GM12878 (cell line): ENCODE results near the gene PADI1. TPM values are rescaled to one million over a fixed set of nuclear protein-coding genes. Genes with fewer than 3 reads are reported as not detected.

Source experiments
- BACH1 ChIP-seq: fragments of 450-650 bp; IDR thresholded peaks from 2 replicates; pipeline ENCODE4 v1.6.1; 2017; ENCODE audit warnings: mild to moderate bottlenecking, borderline replicate concordance
- BCL11A ChIP-seq: IDR thresholded peaks from 2 replicates; pipeline ENCODE4 v1.6.1; 2011; ENCODE audit warnings: low read depth, low read length
- CEBPZ ChIP-seq: fragments of 150-350 bp; IDR thresholded peaks from 2 replicates; pipeline ENCODE4 v1.6.1; 2016; ENCODE audit warnings: low read depth, low read length
- CREM ChIP-seq: IDR thresholded peaks from 2 replicates; pipeline ENCODE4 v1.6.1; 2014; ENCODE audit warnings: antibody characterized with exemption, low read depth
- CTCF ChIP-seq, 3 experiments: IDR thresholded peaks in 2 of 3; conservative IDR thresholded peaks in 1 of 3; 2 replicates each; pipeline ENCODE4 v1.5.1; 2011; ENCODE audit warnings: low read depth in 3 of 3, low read length in 3 of 3, mild to moderate bottlenecking in 3 of 3, control low read depth in 2 of 3, moderate library complexity in 2 of 3, inconsistent platforms in 1 of 3, mixed read lengths in 1 of 3; ENCODE audit not compliant: control insufficient read depth in 2 of 3, insufficient read depth in 1 of 3; ENCODE audit errors: extremely low read depth in 1 of 3
- HSF1 ChIP-seq: fragments of 150-350 bp; IDR thresholded peaks from 2 replicates; pipeline ENCODE4 v1.6.1; 2014; ENCODE audit warnings: mild to moderate bottlenecking, low read depth, low read length
- MEF2A ChIP-seq: IDR thresholded peaks from 2 replicates; pipeline ENCODE4 v1.6.1; 2011; ENCODE audit warnings: low read depth, mild to moderate bottlenecking, low read length, moderate library complexity; ENCODE audit not compliant: insufficient read depth
- MLLT1 ChIP-seq: fragments of 450-650 bp; IDR thresholded peaks from 2 replicates; pipeline ENCODE4 v1.6.1; 2016; ENCODE audit warnings: mild to moderate bottlenecking
- MTA2 ChIP-seq: fragments of 450-650 bp; IDR thresholded peaks from 2 replicates; pipeline ENCODE4 v1.6.1; 2016; ENCODE audit warnings: low read depth, mild to moderate bottlenecking, moderate library complexity
- POLR2AphosphoS5 ChIP-seq: IDR thresholded peaks from 2 replicates; pipeline ENCODE4 v1.6.1; 2011; ENCODE audit warnings: mild to moderate bottlenecking, low read length, inconsistent platforms
- RAD21 ChIP-seq: IDR thresholded peaks from 2 replicates; pipeline ENCODE4 v1.6.1; 2011; ENCODE audit warnings: mild to moderate bottlenecking, low read depth, low read length, moderate library complexity; ENCODE audit not compliant: insufficient read depth
- RAD51 ChIP-seq: fragments of 450-650 bp; IDR thresholded peaks from 2 replicates; pipeline ENCODE4 v1.6.1; 2016; ENCODE audit warnings: moderate library complexity, mild to moderate bottlenecking, inconsistent platforms
- RBBP5 ChIP-seq: fragments of 200-600 bp; sonication (generic); conservative IDR thresholded peaks from 2 replicates; pipeline ENCODE4 v1.6.1; 2016
- SKIL ChIP-seq: fragments of 450-650 bp; IDR thresholded peaks from 2 replicates; pipeline ENCODE4 v1.6.1; 2017; ENCODE audit warnings: mild to moderate bottlenecking, low read depth, inconsistent platforms; ENCODE audit not compliant: poor library complexity, severe bottlenecking
- ZNF687 ChIP-seq: fragments of 450-650 bp; IDR thresholded peaks from 2 replicates; pipeline ENCODE4 v1.6.1; 2017; ENCODE audit warnings: mild to moderate bottlenecking, moderate library complexity
- polyA plus RNA-seq, 11 experiments: library from polyadenylated mRNA; depleted of rRNA in 4 of 11; unstranded in 6 of 11; stranded (reverse) in 5 of 11; fragments of >200 nt; fragmentation: Nextera tagmentation in 4 of 11; fragmentation: Illumina TruSeq in 1 of 11; extraction: Ambion mirVana in 4 of 11; extraction: Trizol in 1 of 11; gene quantifications; 1 replicate in 1 of 11; 2 replicates in 10 of 11; pipeline versions ENCODE4 v1.2.1 to v1.2.3, GENCODE V29; 2011 to 2016; ENCODE audit warnings: inconsistent platforms in 2 of 11, missing spikeins in 2 of 11, low read depth in 1 of 11
- total RNA-seq, 4 experiments: library from RNA; depleted of rRNA in 3 of 4; stranded (reverse); fragments of >200 nt in 3 of 4; fragmentation: Illumina TruSeq in 1 of 4; extraction: Trizol in 1 of 4; gene quantifications; 2 replicates each; pipeline versions ENCODE4 v1.2.1 to v1.2.3, GENCODE V29; 2013 to 2021

The PADI1 gene
- total and polyA plus RNA-seq, 10 of the 15 experiments (the other 5 are each of a cell fraction or from before 2014, with no cell fraction given): 0.05 TPM; not detected in 9

GRCh38 chr1:17265162-17265561 lies 60.2 kb downstream of the PADI1 start (continued):
- no peak for TF ChIP-seq SKIL
- no peak for TF ChIP-seq BACH1
- TF ChIP-seq CEBPZ: no peak
- no peak for TF ChIP-seq ZNF687
- TF ChIP-seq CTCF (IDR thresholded peaks at IDR 0.05 in 2 of 3, conservative IDR thresholded peaks at IDR 0.05 in 1 of 3; ENCODE audit: control insufficient read depth in 2 of 3, extremely low read depth in 1 of 3, insufficient read depth in 1 of 3, low read depth in 3 of 3, low read length in 3 of 3): no peak
- no peak for TF ChIP-seq MLLT1
- no peak for TF ChIP-seq RBBP5
- TF ChIP-seq MTA2: no peak
- no peak for TF ChIP-seq RAD21
- no peak for TF ChIP-seq CREM
- no peak for TF ChIP-seq RAD51
- TF ChIP-seq BCL11A: no peak
- TF ChIP-seq MEF2A: no peak
- no peak for TF ChIP-seq POLR2AphosphoS5
- TF ChIP-seq HSF1: no peak
